ENCODE measurements around the gene FLRT3. TPM values are rescaled to one million over a fixed set of nuclear protein-coding genes. Genes with fewer than 3 reads are reported as not detected.

FLRT3 gene
- total RNA-seq, 4 donors from 2014 or later = 0.37 to 6.2 (median 4.0) TPM

- Histone ChIP-seq H3K9me3 (peaks cover 0 to 6% of the 10 kb centered on the region in 2 donors), H3K4me3 (no peak overlapping the region), H3K36me3 (no peaks in the 10 kb centered on the region), H3K4me1 (peaks cover 0 to 9% (median 0%) of the 10 kb centered on the region in 4 donors), H3K27me3 (no peaks in the 10 kb centered on the region), H3K27ac (no peak overlapping the region)
- in situ Hi-C loops (cut with MboI; ENCODE audit: low pct_ligation_motif_present in 1 of 4, low pct_unique_long_range_greater_than_20kb in 1 of 4, low sequenced_read_pairs in 3 of 4) = no loop called here
- no peak for DNase-seq
- TF ChIP-seq POLR2AphosphoS5 (IDR thresholded peaks at IDR 0.05) (no peak), CTCF (IDR thresholded peaks at IDR 0.05) (no peak), EP300 (IDR thresholded peaks at IDR 0.05; ENCODE audit: low read depth) (no peak), POLR2A (IDR thresholded peaks at IDR 0.05) (no peak)
- 72 to 81% methylated on average over 5 of the region's 5 CpGs for WGBS, 2 donors (ENCODE audit: low coverage in 1 of 2)
- intact Hi-C loops (cut with DNase I; ENCODE audit: low total_unique reads) = no loop called here
These were observed 45.9 kb upstream of the FLRT3 start for GRCh38 chr20:14383335-14383734.

- intact Hi-C loops (cut with DNase I; ENCODE audit: low total_unique reads) (no loop called here), in situ Hi-C loops (cut with MboI; ENCODE audit: low pct_ligation_motif_present in 1 of 4, low pct_unique_long_range_greater_than_20kb in 1 of 4, low sequenced_read_pairs in 3 of 4) (no loop called here)
- Histone ChIP-seq H3K27ac (no peak overlapping the region), H3K4me3 (no peak overlapping the region), H3K4me1 (peaks cover 0 to 4% (median 0%) of the 10 kb centered on the region in 4 donors), H3K36me3 (no peaks in the 10 kb centered on the region), H3K9me3 (no peaks in the 10 kb centered on the region), H3K27me3 (no peaks in the 10 kb centered on the region)
- no peak for DNase-seq
- TF ChIP-seq POLR2A (IDR thresholded peaks at IDR 0.05) = no peak
- no peak for TF ChIP-seq POLR2AphosphoS5 (IDR thresholded peaks at IDR 0.05)
- TF ChIP-seq CTCF (IDR thresholded peaks at IDR 0.05) = no peak
- no peak for TF ChIP-seq EP300 (IDR thresholded peaks at IDR 0.05; ENCODE audit: low read depth)
These were observed 40.9 kb upstream of the FLRT3 start for GRCh38 chr20:14378326-14378725.

GRCh38 chr20:14375416-14375985 lies 38.1 kb upstream of the FLRT3 start:
- no peak overlapping the region for H3K27ac ChIP-seq
- 72 to 73% methylated on average over 4 of the region's 4 CpGs for WGBS, 2 donors (ENCODE audit: low coverage in 1 of 2)
- H3K36me3 ChIP-seq = no peaks in the 10 kb centered on the region
- DNase-seq = no peak
- intact Hi-C loops (cut with DNase I; ENCODE audit: low total_unique reads) = no loop called here
- no peak overlapping the region for H3K4me3 ChIP-seq
- in situ Hi-C loops (cut with MboI; ENCODE audit: low pct_ligation_motif_present in 1 of 4, low pct_unique_long_range_greater_than_20kb in 1 of 4, low sequenced_read_pairs in 3 of 4) = no loop called here
- TF ChIP-seq POLR2AphosphoS5 (IDR thresholded peaks at IDR 0.05) (no peak), EP300 (IDR thresholded peaks at IDR 0.05; ENCODE audit: low read depth) (no peak), POLR2A (IDR thresholded peaks at IDR 0.05) (no peak), CTCF (IDR thresholded peaks at IDR 0.05) (no peak)
- H3K27me3 ChIP-seq = no peaks in the 10 kb centered on the region
- no peaks in the 10 kb centered on the region for H3K9me3 ChIP-seq
- H3K4me1 ChIP-seq = peaks cover 0 to 4% (median 0%) of the 10 kb centered on the region in 4 donors

- in situ Hi-C loops (cut with MboI; ENCODE audit: low pct_ligation_motif_present in 1 of 4, low pct_unique_long_range_greater_than_20kb in 1 of 4, low sequenced_read_pairs in 3 of 4) = no loop called here
These were observed 36.8 kb upstream of the FLRT3 start for GRCh38 chr20:14374196-14374595.

More at GRCh38 chr20:14374196-14374595, 36.8 kb upstream of the FLRT3 start:
- Histone ChIP-seq H3K36me3 (no peaks in the 10 kb centered on the region), H3K4me3 (no peak overlapping the region), H3K4me1 (peaks cover 0 to 4% (median 0%) of the 10 kb centered on the region in 4 donors), H3K9me3 (no peaks in the 10 kb centered on the region), H3K27ac (no peak overlapping the region), H3K27me3 (no peaks in the 10 kb centered on the region)
- TF ChIP-seq EP300 (IDR thresholded peaks at IDR 0.05; ENCODE audit: low read depth) = no peak
- no peak for TF ChIP-seq CTCF (IDR thresholded peaks at IDR 0.05)
- TF ChIP-seq POLR2AphosphoS5 (IDR thresholded peaks at IDR 0.05) = no peak
- no peak for TF ChIP-seq POLR2A (IDR thresholded peaks at IDR 0.05)
- intact Hi-C loops (cut with DNase I; ENCODE audit: low total_unique reads) = no loop called here
- no peak for DNase-seq
- 47 to 64% methylated on average over 3 of the region's 3 CpGs for WGBS, 2 donors (ENCODE audit: low coverage in 1 of 2)

Measured in transverse colon (tissue), 4 donors.